ENCODE measurements around the gene CBARP. TPM values are rescaled to one million over a fixed set of nuclear protein-coding genes. Genes with fewer than 3 reads are reported as not detected.

Gene CBARP
- total and polyA plus RNA-seq, 2 of the 4 experiments (the other 2 are of a cell fraction) = 0.18 to 3.9 TPM

GRCh38 chr19:1261798-1262622 lies 24.2 kb upstream of the CBARP start:
- peak overlapping the region; percentile 80 for H3K9ac ChIP-seq (ENCODE audit: low read depth, low read length)
- in situ Hi-C loops (cut with MboI; ENCODE audit: low sequenced_read_pairs) = no loop called here
- peak overlapping the region; percentile 88 for H3K4me2 ChIP-seq (ENCODE audit: low read depth, low read length)
- H2BK20ac ChIP-seq (ENCODE audit: low read depth, low read length) = peak overlapping the region; percentile 93
- no peaks in the 10 kb centered on the region for H3K27me3 ChIP-seq (ENCODE audit: control insufficient read depth, insufficient read depth, low read length)
- CTCF ChIA-PET = no interaction called here
- H3K4me3 ChIP-seq (ENCODE audit: insufficient read depth, low read depth, low read length) = peak overlapping the region; percentile 51
- peak overlapping the region; percentile 85 for H2AFZ ChIP-seq (replicated peaks; ENCODE audit: low read length, poor library complexity)
- H3K56ac ChIP-seq (ENCODE audit: extremely low read depth, insufficient read depth, low read length) = peak overlapping the region; percentile 85; the same call in 1 of the 2 replicates
- intact Hi-C loops (cut with micrococcal nuclease) = no loop called here
- ATAC-seq (ENCODE audit: low read depth) (no peak), DNase-seq (peak; percentile 43)
- peak overlapping the region; percentile 99 for H2AK9ac ChIP-seq (replicated peaks; ENCODE audit: low read depth, low read length, poor library complexity)
- peak overlapping the region; percentile 76 to 91 for H4K8ac ChIP-seq (ENCODE audit: low read depth in 2 of 2, low read length in 2 of 2)
- peak overlapping the region; percentile 82 for H3K14ac ChIP-seq (replicated peaks; ENCODE audit: low read depth, low read length)
- peak overlapping the region; percentile 49 for H3K18ac ChIP-seq (ENCODE audit: low read depth, low read length)
- H4K20me1 ChIP-seq (ENCODE audit: insufficient read depth, low read length) = peaks cover 38% of the 10 kb centered on the region
- peaks cover 11% of the 10 kb centered on the region for H3K9me1 ChIP-seq (ENCODE audit: insufficient read depth, low read length)
- 31% methylated on average over 11 of the region's 28 CpGs; no CpG with 5 or more reads in 1 of the 2 experiments for WGBS, 2 experiments (ENCODE audit: extremely low coverage in 2 of 2, insufficient read length in 1 of 2)
- H2BK15ac ChIP-seq (ENCODE audit: low read depth, low read length) = peak overlapping the region; percentile 70; the same call in 2 of the 3 replicates
- no TSS peak for BruUV-seq (replicated peaks)
- dilution Hi-C loops (cut with HindIII; ENCODE audit: low sequenced_read_pairs, unreplicated experiment) = no loop called here
- TF ChIP-seq BHLHE40 (IDR thresholded peaks at IDR 0.05; ENCODE audit: low read depth, low read length) = no peak
- no peak for TF ChIP-seq MAZ (IDR thresholded peaks at IDR 0.05; ENCODE audit: borderline replicate concordance, low read depth, low read length)
- no peak for TF ChIP-seq NFE2L2 (IDR thresholded peaks at IDR 0.05; ENCODE audit: low read depth, low read length)
- TF ChIP-seq FOS (IDR thresholded peaks at IDR 0.05; ENCODE audit: low read depth, low read length) = no peak
- no peak for TF ChIP-seq USF2 (IDR thresholded peaks at IDR 0.05; ENCODE audit: low read depth, low read length)
- no peak for TF ChIP-seq RCOR1 (IDR thresholded peaks at IDR 0.05; ENCODE audit: insufficient replicate concordance, low read length)
- TF ChIP-seq CHD1 (IDR thresholded peaks at IDR 0.05; ENCODE audit: low read depth, low read length) = no peak
- H3K9me3 ChIP-seq (ENCODE audit: control insufficient read depth, insufficient read depth, low read length) = no peaks in the 10 kb centered on the region
- H3K4ac ChIP-seq (ENCODE audit: low read depth, low read length) = peak overlapping the region; percentile 97
- peak overlapping the region; percentile 96 for H4K91ac ChIP-seq (ENCODE audit: insufficient read depth, low read depth, low read length)
- peak overlapping the region; percentile 97 for H2AK5ac ChIP-seq (ENCODE audit: low read depth, low read length)
- H3K23ac ChIP-seq (ENCODE audit: low read depth, low read length) = peak overlapping the region; percentile 98
- H4K5ac ChIP-seq (ENCODE audit: low read depth, low read length) = peak overlapping the region; percentile 73
- H2BK120ac ChIP-seq (ENCODE audit: low read depth, low read length) = peak overlapping the region; percentile 93
- POLR2A ChIA-PET (ENCODE audit: unreplicated experiment) = no interaction called here
- peaks cover 18% of the 10 kb centered on the region; the same call in 1 of the 2 replicates for H3K36me3 ChIP-seq (ENCODE audit: control insufficient read depth, insufficient read depth, low read length)
- peaks cover 44% of the 10 kb centered on the region for H3K4me1 ChIP-seq (ENCODE audit: control insufficient read depth, insufficient read depth, low read length)
- peaks cover under 1 to 58% of the 10 kb centered on the region in 2 experiments; a peak in 2 of 4 replicates for H3K79me1 ChIP-seq (ENCODE audit: low read depth in 1 of 2, low read length in 2 of 2)
- peak overlapping the region; percentile 93 for H3K27ac ChIP-seq (ENCODE audit: insufficient read depth, low read length)
- peak overlapping the region; percentile 92 for H2BK5ac ChIP-seq (ENCODE audit: low read depth, low read length, poor library complexity, severe bottlenecking)
